Daoy (cell line): Measurements from ENCODE around the gene LEMD2. TPM values are rescaled to one million over a fixed set of nuclear protein-coding genes. Genes with fewer than 3 reads are reported as not detected.

ENCODE experiments used
- total RNA-seq: library from RNA; depleted of rRNA; stranded (reverse); fragments of >200 nt; shearing (Covaris generic); gene quantifications from 2 replicates; pipeline ENCODE4 v1.2.3, GENCODE V29; 2014; rRNA removed

Gene LEMD2
- total RNA-seq, 1 experiment from 2014 or later, result 71.0 TPM

Other genes with a start within 250 kb of the LEMD2 start
- 13.1 and 18.8 TPM in 2 replicates for gene BAK1, start 208.9 kb downstream of the LEMD2 start, total RNA-seq
- 10.4 and 12.6 TPM in 2 replicates for gene ITPR3, start 167.8 kb downstream of the LEMD2 start, total RNA-seq
- 97.6 and 115 TPM in 2 replicates for gene UQCC2, start 77.4 kb downstream of the LEMD2 start, total RNA-seq
- gene IP6K3, start 42.2 kb downstream of the LEMD2 start, total RNA-seq, result not detected in 2 replicates
- not detected in 2 replicates for gene MLN, start 14.9 kb upstream of the LEMD2 start, total RNA-seq